Fibroblast of lung (primary cell): ENCODE results near the gene COP1. TPM values are rescaled to one million over a fixed set of nuclear protein-coding genes. Genes with fewer than 3 reads are reported as not detected.

Source experiments
- DNase-seq, 2 donors: peaks; one replicate each; pipeline versions ENCODE4 v3.0.0 to v3.0.0-alpha.2; 2010; ENCODE audit warnings: low read depth in 2 of 2
- H2AFZ ChIP-seq: 2 replicates; pipeline ENCODE4 v1.5.1; 2012; ENCODE audit warnings: low read length, control low read depth, inconsistent platforms
- H3K27ac ChIP-seq: 2 replicates; pipeline ENCODE4 v1.5.1; 2011; ENCODE audit warnings: low read length, control low read depth; ENCODE audit not compliant: insufficient read depth
- H3K27me3 ChIP-seq: 2 replicates; pipeline ENCODE4 v1.5.1; 2011; ENCODE audit warnings: mild to moderate bottlenecking, low read length; ENCODE audit not compliant: control insufficient read depth, insufficient read depth
- H3K36me3 ChIP-seq: 2 replicates; pipeline ENCODE4 v1.5.1; 2011; ENCODE audit warnings: low read length; ENCODE audit not compliant: control insufficient read depth, insufficient read depth
- H3K4me1 ChIP-seq: 2 replicates; pipeline ENCODE4 v1.5.1; 2011; ENCODE audit warnings: low read length; ENCODE audit not compliant: control insufficient read depth, insufficient read depth; ENCODE audit errors: extremely low read depth
- H3K4me2 ChIP-seq: 2 replicates; pipeline ENCODE4 v1.5.1; 2011; ENCODE audit warnings: low read length, control low read depth; ENCODE audit not compliant: insufficient read depth; ENCODE audit errors: extremely low read depth
- H3K4me3 ChIP-seq, 4 experiments: fragments of 200-600 bp in 1 of 4; sonication (generic) in 1 of 4; replicated peaks in 1 of 4; 2 replicates each; pipeline ENCODE4 v1.5.1; 2011 to 2016; ENCODE audit warnings: low read length in 4 of 4, low read depth in 3 of 4, mild to moderate bottlenecking in 3 of 4, control low read depth in 2 of 4, inconsistent platforms in 1 of 4, mixed read lengths in 1 of 4; ENCODE audit not compliant: insufficient read depth in 1 of 4; ENCODE audit errors: control extremely low read depth in 1 of 4
- H3K79me2 ChIP-seq: 2 replicates; pipeline ENCODE4 v1.5.1; 2012; ENCODE audit warnings: mild to moderate bottlenecking, low read length, inconsistent platforms; ENCODE audit not compliant: control insufficient read depth, insufficient read depth
- H3K9ac ChIP-seq: 2 replicates; pipeline ENCODE4 v1.5.1; 2011; ENCODE audit warnings: mild to moderate bottlenecking, low read length, control low read depth; ENCODE audit not compliant: insufficient read depth
- H3K9me3 ChIP-seq: 2 replicates; pipeline ENCODE4 v1.5.1; 2012; ENCODE audit warnings: low read depth, low read length; ENCODE audit not compliant: control insufficient read depth, insufficient read depth
- H4K20me1 ChIP-seq: 2 replicates; pipeline ENCODE4 v1.5.1; 2011; ENCODE audit warnings: low read length; ENCODE audit not compliant: control insufficient read depth, insufficient read depth; ENCODE audit errors: extremely low read depth
- EZH2 ChIP-seq: IDR thresholded peaks from 2 replicates; pipeline ENCODE4 v1.5.1; 2012; ENCODE audit warnings: low read length, control low read depth, mild to moderate bottlenecking; ENCODE audit errors: missing control alignments
- polyA plus RNA-seq, 2 donors: library from polyadenylated mRNA; depleted of rRNA in 1 of 2; stranded (reverse) in 1 of 2; unstranded in 1 of 2; fragments of >200 nt; gene quantifications; 2 replicates each; pipeline ENCODE4 v1.2.1, GENCODE V29; 2011 to 2012; ENCODE audit warnings: missing spikeins in 1 of 2
- total RNA-seq: library from RNA; depleted of rRNA; stranded (reverse); fragments of >200 nt; gene quantifications from 2 replicates; pipeline ENCODE4 v1.2.1, GENCODE V29; 2014
- TF ChIP-seq, protein P1 (sequence below), 2 donors: IDR thresholded peaks in 1 of 2; conservative IDR thresholded peaks in 1 of 2; 1 replicate in 1 of 2; 2 replicates in 1 of 2; pipeline ENCODE4 v1.5.1; 2011 to 2012; ENCODE audit warnings: low read length in 2 of 2, control low read depth in 1 of 2, inconsistent platforms in 1 of 2, low read depth in 1 of 2, mild to moderate bottlenecking in 1 of 2

Gene COP1
- total and polyA plus RNA-seq, 2 donors (not counting 1 experiment from before 2014, with no cell fraction given): 42.0 to 48.1 TPM

GRCh38 chr1:176119549-176119948 is 87.5 kb downstream of the COP1 start:
- H3K9ac ChIP-seq: no peak overlapping the region
- no peak overlapping the region for H3K4me3 ChIP-seq
- TF ChIP-seq, protein P1, sequence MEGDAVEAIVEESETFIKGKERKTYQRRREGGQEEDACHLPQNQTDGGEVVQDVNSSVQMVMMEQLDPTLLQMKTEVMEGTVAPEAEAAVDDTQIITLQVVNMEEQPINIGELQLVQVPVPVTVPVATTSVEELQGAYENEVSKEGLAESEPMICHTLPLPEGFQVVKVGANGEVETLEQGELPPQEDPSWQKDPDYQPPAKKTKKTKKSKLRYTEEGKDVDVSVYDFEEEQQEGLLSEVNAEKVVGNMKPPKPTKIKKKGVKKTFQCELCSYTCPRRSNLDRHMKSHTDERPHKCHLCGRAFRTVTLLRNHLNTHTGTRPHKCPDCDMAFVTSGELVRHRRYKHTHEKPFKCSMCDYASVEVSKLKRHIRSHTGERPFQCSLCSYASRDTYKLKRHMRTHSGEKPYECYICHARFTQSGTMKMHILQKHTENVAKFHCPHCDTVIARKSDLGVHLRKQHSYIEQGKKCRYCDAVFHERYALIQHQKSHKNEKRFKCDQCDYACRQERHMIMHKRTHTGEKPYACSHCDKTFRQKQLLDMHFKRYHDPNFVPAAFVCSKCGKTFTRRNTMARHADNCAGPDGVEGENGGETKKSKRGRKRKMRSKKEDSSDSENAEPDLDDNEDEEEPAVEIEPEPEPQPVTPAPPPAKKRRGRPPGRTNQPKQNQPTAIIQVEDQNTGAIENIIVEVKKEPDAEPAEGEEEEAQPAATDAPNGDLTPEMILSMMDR (conservative IDR thresholded peaks at IDR 0.05 in 1 of 2, IDR thresholded peaks at IDR 0.05 in 1 of 2; ENCODE audit: low read depth in 1 of 2, low read length in 2 of 2): peak in 1 of 2 donors; percentile 28
- no peak for TF ChIP-seq EZH2
- no peak overlapping the region for H3K27ac ChIP-seq
- H2AFZ ChIP-seq: no peak overlapping the region
- no peaks in the 10 kb centered on the region for H3K79me2 ChIP-seq
- H3K4me1 ChIP-seq: no peaks in the 10 kb centered on the region
- H3K36me3 ChIP-seq: no peaks in the 10 kb centered on the region
- H3K9me3 ChIP-seq: no peaks in the 10 kb centered on the region
- H4K20me1 ChIP-seq: no peaks in the 10 kb centered on the region
- DNase-seq: peak; percentile 3 to 22
- H3K4me2 ChIP-seq: no peak overlapping the region
- no peaks in the 10 kb centered on the region for H3K27me3 ChIP-seq

GRCh38 chr1:176118985-176119384 is 88.1 kb downstream of the COP1 start:
- DNase-seq: peak in 1 of 2 donors; percentile 11
- H3K4me2 ChIP-seq: no peak overlapping the region
- no peak overlapping the region for H2AFZ ChIP-seq
- H3K27me3 ChIP-seq: no peaks in the 10 kb centered on the region
- H3K9ac ChIP-seq: no peak overlapping the region
- H3K4me1 ChIP-seq: no peaks in the 10 kb centered on the region
- no peak overlapping the region for H3K4me3 ChIP-seq
- no peaks in the 10 kb centered on the region for H3K36me3 ChIP-seq
- no peaks in the 10 kb centered on the region for H4K20me1 ChIP-seq
- TF ChIP-seq, protein P1 (conservative IDR thresholded peaks at IDR 0.05 in 1 of 2, IDR thresholded peaks at IDR 0.05 in 1 of 2; ENCODE audit: low read depth in 1 of 2, low read length in 2 of 2): no peak
- H3K9me3 ChIP-seq: no peaks in the 10 kb centered on the region
- no peaks in the 10 kb centered on the region for H3K79me2 ChIP-seq
- H3K27ac ChIP-seq: no peak overlapping the region

DNA sequence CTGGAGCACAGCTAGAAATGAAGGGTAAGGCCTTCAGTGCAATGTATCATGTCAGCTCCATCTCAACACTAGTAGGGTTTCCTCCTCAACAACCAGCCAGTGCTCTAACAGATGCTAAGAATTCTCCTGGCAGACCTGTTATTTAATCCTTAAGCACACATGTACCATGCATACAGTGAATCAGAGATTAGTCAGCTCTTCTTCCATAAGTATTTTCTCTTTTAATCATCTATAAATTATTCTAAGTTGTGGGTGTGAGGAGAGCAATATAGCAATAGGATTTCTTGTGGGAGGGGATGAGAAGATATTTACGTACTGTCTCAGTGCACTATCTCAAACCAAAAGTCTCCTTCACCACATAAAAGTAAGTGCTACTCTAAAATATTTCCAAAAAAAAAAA is 95.3 kb downstream of the COP1 start:
- H3K4me3 ChIP-seq: no peak overlapping the region
- no peaks in the 10 kb centered on the region for H3K36me3 ChIP-seq
- no peak overlapping the region for H3K9ac ChIP-seq
- no peaks in the 10 kb centered on the region for H4K20me1 ChIP-seq
- H3K9me3 ChIP-seq: no peaks in the 10 kb centered on the region
- H3K27me3 ChIP-seq: no peaks in the 10 kb centered on the region
- no peaks in the 10 kb centered on the region for H3K4me1 ChIP-seq
- no peak overlapping the region for H3K27ac ChIP-seq
- H3K79me2 ChIP-seq: no peaks in the 10 kb centered on the region
- TF ChIP-seq, protein P1 (conservative IDR thresholded peaks at IDR 0.05 in 1 of 2, IDR thresholded peaks at IDR 0.05 in 1 of 2; ENCODE audit: low read depth in 1 of 2, low read length in 2 of 2): no peak
- no peak for TF ChIP-seq EZH2
- no peak overlapping the region for H2AFZ ChIP-seq
- H3K4me2 ChIP-seq: no peak overlapping the region
- DNase-seq: peak; percentile 10 to 14
